ENCODE results near the gene PXMP2.

- TF ChIP-seq CTCF (IDR thresholded peaks at IDR 0.05; ENCODE audit: low read length) (no peak), EZH2 (IDR thresholded peaks at IDR 0.05; ENCODE audit: borderline replicate concordance, low read length) (no peak)
These were observed 23.2 kb downstream of the PXMP2 start, which contains the start of gene PGAM5 for GRCh38 chr12:132710405-132711079.
